ENCODE data around the gene ZBTB21. TPM values are rescaled to one million over a fixed set of nuclear protein-coding genes. Genes with fewer than 3 reads are reported as not detected.

The ZBTB21 gene
- total and polyA plus RNA-seq, 2 experiments from 2014 or later: 10.0 to 11.0 TPM

GRCh38 chr21:41954654-41955499, 55.3 kb downstream of the ZBTB21 start:
- H3K4me1 ChIP-seq (ENCODE audit: insufficient read depth): peaks cover 27% of the 10 kb centered on the region
- peaks cover 15% of the 10 kb centered on the region for H3K79me2 ChIP-seq (replicated peaks; ENCODE audit: insufficient read depth)
- no peak overlapping the region; the same call in 1 of the 2 replicates for H3K4me3 ChIP-seq
- H3K4me2 ChIP-seq: peak overlapping the region; percentile 77; the same call in 1 of the 2 replicates
- Mint-ChIP-seq H3K4me1 (peaks cover 38% of the 10 kb centered on the region), H3K27me3 (ENCODE audit: insufficient read depth, low read depth, poor library complexity) (peaks cover 23% of the 10 kb centered on the region), H3K27ac (no peak overlapping the region), H3K9me3 (no peaks in the 10 kb centered on the region), H3K4me3 (peak overlapping the region; percentile 49; the same call in 2 of the 3 replicates), H3K36me3 (ENCODE audit: low read depth) (peaks cover 4% of the 10 kb centered on the region; the same call in 2 of the 3 replicates)
- no peaks in the 10 kb centered on the region for H3K36me3 ChIP-seq (ENCODE audit: insufficient read depth)
- no peaks in the 10 kb centered on the region for H3K9me2 ChIP-seq (ENCODE audit: insufficient read depth)
- 0 out of 2 replicates have a peak, but pooled peaks cover 8% of the 10 kb centered on the region for H3F3A ChIP-seq (replicated peaks; ENCODE audit: low read depth)
- peaks cover 15% of the 10 kb centered on the region for H3K27me3 ChIP-seq (ENCODE audit: insufficient read depth)
- TF ChIP-seq POLR2AphosphoS5 (IDR thresholded peaks at IDR 0.05; ENCODE audit: low read depth): no peak
- TF ChIP-seq CREB1 (CRISPR knock-in tag; IDR thresholded peaks at IDR 0.05; ENCODE audit: low read depth): no peak
- TF ChIP-seq ZNF114 (CRISPR knock-in tag; IDR thresholded peaks at IDR 0.05): no peak
- no peak for TF ChIP-seq EZH2phosphoT487 (IDR thresholded peaks at IDR 0.05; ENCODE audit: unreplicated experiment)
- no peak for TF ChIP-seq JUNB (IDR thresholded peaks at IDR 0.05; ENCODE audit: unreplicated experiment)
- TF ChIP-seq, protein P1, sequence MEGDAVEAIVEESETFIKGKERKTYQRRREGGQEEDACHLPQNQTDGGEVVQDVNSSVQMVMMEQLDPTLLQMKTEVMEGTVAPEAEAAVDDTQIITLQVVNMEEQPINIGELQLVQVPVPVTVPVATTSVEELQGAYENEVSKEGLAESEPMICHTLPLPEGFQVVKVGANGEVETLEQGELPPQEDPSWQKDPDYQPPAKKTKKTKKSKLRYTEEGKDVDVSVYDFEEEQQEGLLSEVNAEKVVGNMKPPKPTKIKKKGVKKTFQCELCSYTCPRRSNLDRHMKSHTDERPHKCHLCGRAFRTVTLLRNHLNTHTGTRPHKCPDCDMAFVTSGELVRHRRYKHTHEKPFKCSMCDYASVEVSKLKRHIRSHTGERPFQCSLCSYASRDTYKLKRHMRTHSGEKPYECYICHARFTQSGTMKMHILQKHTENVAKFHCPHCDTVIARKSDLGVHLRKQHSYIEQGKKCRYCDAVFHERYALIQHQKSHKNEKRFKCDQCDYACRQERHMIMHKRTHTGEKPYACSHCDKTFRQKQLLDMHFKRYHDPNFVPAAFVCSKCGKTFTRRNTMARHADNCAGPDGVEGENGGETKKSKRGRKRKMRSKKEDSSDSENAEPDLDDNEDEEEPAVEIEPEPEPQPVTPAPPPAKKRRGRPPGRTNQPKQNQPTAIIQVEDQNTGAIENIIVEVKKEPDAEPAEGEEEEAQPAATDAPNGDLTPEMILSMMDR (conservative IDR thresholded peaks at IDR 0.05; ENCODE audit: low read depth in 2 of 2): no peak
- no peak for TF ChIP-seq STAT1 (IDR thresholded peaks at IDR 0.05; ENCODE audit: unreplicated experiment)
- no peak for TF ChIP-seq REST (IDR thresholded peaks at IDR 0.05; ENCODE audit: unreplicated experiment)
- TF ChIP-seq ZNF462 (CRISPR knock-in tag; IDR thresholded peaks at IDR 0.05): no peak
- no peak for TF ChIP-seq NANOG (IDR thresholded peaks at IDR 0.05; ENCODE audit: borderline replicate concordance)
- no peak for TF ChIP-seq ZNF331 (CRISPR knock-in tag; IDR thresholded peaks at IDR 0.05; ENCODE audit: low read depth)
- TF ChIP-seq ETS1 (IDR thresholded peaks at IDR 0.05): no peak
- no peak for TF ChIP-seq EZH2 (IDR thresholded peaks at IDR 0.05; ENCODE audit: low read depth, unreplicated experiment)
- ATAC-seq: no peak
- peaks cover 10% of the 10 kb centered on the region; the same call in 1 of the 2 replicates for H4K20me1 ChIP-seq (replicated peaks; ENCODE audit: insufficient read depth)
- H2AFZ ChIP-seq: no peak overlapping the region; the same call in 1 of the 2 replicates
- no peak overlapping the region for H3K27ac ChIP-seq (ENCODE audit: low read depth)
- no peak for DNase-seq (ENCODE audit: low spot score)
